ENCODE data around the gene ALDH3B1.

Gene ALDH3B1

DNA sequence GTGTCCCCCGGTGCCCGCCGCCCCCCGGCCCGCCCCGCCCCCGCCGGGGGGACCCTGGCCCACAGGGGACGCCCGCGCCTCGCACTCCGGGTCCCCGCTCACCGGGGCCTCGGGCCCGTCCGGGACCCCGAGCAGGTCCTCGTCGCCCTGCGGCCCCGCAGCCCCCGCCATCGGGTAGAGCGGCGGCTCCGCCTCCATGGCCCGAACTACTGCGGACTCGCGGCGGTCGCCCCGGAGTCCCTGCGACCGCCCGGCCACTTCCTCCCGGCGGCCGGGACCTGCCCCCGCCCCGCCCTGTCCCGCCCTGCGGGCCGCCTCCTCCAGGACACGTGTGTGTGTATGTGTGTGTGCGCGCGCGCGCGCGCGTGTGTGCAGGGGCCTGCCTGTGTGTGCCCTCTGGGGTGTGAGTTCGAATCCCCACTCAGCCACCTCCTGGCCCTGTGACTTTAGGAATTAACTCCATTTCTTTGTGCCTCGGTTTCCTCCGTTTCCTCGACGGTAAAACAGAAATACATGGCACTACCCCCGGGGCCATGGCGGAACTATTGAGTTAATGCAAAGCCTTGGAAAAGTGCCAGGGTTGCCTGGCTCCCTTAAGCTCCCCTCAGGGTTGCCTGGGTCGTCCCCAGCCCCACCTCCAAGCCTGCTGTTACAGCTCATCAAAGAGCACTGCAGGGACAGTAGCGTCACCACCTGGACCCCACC is 6.1 kb upstream of the ALDH3B1 start, which contains the start of gene UNC93B1:
TSS of gene UNC93B1 (minus strand) at position 252 of the 705 bp plus-strand sequence. CDS start at position 198, 54 bp downstream.
- Histone ChIP-seq H3K36me3 (peaks cover 17 to 40% (median 26%) of the 10 kb centered on the region in 11 experiments), H3K9me3 (replicated peaks in 1 of 11) (no peaks in the 10 kb centered on the region), H3K27me3 (no peaks in the 10 kb centered on the region), H3K4me1 (peaks cover 84 to 88% (median 86%) of the 10 kb centered on the region in 10 experiments), H3K4me2 (peak within 1 kb of the TSS; percentile 88 to 100 (median 98)), H3K4me3 (peak within 1 kb of the TSS; percentile 69 to 88 (median 80)), H3K9ac (peak within 1 kb of the TSS; percentile 80 to 92 (median 88)), H3K27ac (peak within 1 kb of the TSS; percentile 54 to 100 (median 94)), H4K20me1 (peaks cover 0 to 43% (median 9%) of the 10 kb centered on the region in 11 experiments; a peak in 12 of 22 replicates)
- TF ChIP-seq Cebpa-rat (IDR thresholded peaks at IDR 0.05), result no peak

DNA sequence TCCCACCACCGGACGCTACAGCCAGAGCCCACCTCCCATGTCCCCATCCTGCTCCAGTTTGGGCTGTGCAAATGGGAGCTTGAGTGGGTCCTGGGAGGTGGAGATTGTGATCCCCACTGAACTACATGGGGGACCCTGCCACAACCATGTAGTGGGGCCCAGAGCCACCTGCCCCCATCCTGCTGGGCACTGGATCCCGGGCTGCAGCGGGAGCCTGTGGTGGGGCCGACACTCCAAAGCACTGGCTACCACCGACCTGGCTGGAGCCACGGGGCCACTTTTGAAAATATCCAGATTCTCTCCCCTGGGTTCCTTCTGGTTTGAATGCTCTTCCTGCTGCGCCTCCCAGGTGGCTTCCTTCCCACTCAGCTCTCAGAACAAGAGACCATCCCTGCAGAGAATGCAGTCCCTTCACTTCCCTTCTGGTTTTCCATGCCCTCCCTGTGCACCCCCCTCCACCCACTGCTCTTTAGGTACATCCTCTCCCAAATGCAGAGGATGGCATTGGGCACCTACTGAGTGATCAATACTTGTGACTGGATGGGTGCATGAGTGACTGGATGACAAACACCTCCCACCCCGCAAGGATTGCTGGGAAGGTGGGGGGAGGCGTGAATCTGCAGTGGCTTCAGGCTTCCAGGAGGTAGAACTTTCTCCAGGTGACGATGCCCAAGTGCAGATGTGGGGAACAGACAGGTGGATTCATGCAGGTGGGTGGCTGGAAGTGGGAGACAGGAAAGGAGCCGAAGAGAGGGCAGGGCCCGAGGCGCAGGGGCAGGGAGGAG is 5.4 kb upstream of the ALDH3B1 start:
- Histone ChIP-seq H3K9ac (peak overlapping the region; percentile 23 to 92 (median 88); a peak in 19 of 22 replicates), H3K27ac (peak overlapping the region in 10 of 11 experiments; percentile 79 to 100 (median 95); a peak in 19 of 22 replicates), H3K4me3 (peak overlapping the region; percentile 69 to 88 (median 80); a peak in 19 of 20 replicates)

DNA sequence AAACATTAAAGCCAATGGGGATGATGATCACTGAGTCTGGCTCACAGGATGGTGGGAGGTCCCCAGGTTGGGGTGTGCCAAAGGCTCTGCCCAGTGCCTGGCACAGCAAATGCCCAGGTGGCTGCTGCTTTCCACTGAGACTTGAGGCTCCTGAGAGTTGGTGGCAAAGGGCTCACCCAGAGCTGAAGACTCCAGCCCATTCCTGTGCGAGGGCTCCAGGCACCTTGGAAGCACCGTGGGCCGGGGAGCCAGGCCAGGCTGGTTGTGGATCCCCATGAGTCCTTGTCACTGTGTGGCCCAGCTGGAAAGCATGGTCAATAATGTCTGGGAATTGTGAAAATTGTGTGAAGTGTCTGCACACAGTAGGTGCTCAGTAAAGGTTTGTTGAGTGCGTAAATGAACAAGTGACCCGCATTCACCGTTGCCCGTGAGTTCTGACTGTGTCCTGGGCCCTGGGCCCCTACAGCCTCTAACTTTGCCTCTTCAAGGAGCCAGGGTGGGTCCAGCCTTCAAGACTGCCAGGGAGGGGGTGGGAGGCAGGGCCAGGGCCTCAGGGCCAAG is 3.4 kb upstream of the ALDH3B1 start:
- Histone ChIP-seq H3K4me1 (peaks cover 79 to 90% (median 84%) of the 10 kb centered on the region in 10 experiments), H3K4me3 (no peak overlapping the region; a peak in 1 of 20 replicates), H3K9ac (peak overlapping the region in 10 of 11 experiments; percentile 7 to 98 (median 54); a peak in 16 of 22 replicates), H3K27me3 (no peaks in the 10 kb centered on the region), H3K9me3 (replicated peaks in 1 of 11) (no peaks in the 10 kb centered on the region), H3K27ac (peak overlapping the region in 9 of 11 experiments; percentile 25 to 100 (median 96); a peak in 17 of 22 replicates), H3K36me3 (peaks cover 0 to 13% (median 0%) of the 10 kb centered on the region in 11 experiments; a peak in 4 of 22 replicates), H3K4me2 (peak overlapping the region; percentile 42 to 100 (median 96)), H4K20me1 (peaks cover 0 to 16% (median 0%) of the 10 kb centered on the region in 11 experiments; a peak in 5 of 22 replicates)
- no peak for TF ChIP-seq Cebpa-rat (IDR thresholded peaks at IDR 0.05)

More for the DNA sequence above, 5.4 kb upstream of the ALDH3B1 start:
- Histone ChIP-seq H3K4me2 (peak overlapping the region; percentile 78 to 100 (median 96)), H3K9me3 (replicated peaks in 1 of 11) (no peaks in the 10 kb centered on the region), H3K27me3 (no peaks in the 10 kb centered on the region), H3K36me3 (peaks cover 10 to 32% (median 19%) of the 10 kb centered on the region in 11 experiments; a peak in 21 of 22 replicates), H3K4me1 (peaks cover 84 to 90% (median 86%) of the 10 kb centered on the region in 10 experiments), H4K20me1 (peaks cover 0 to 36% (median 1%) of the 10 kb centered on the region in 11 experiments; a peak in 9 of 22 replicates)
- TF ChIP-seq Cebpa-rat (IDR thresholded peaks at IDR 0.05), result no peak

DNA sequence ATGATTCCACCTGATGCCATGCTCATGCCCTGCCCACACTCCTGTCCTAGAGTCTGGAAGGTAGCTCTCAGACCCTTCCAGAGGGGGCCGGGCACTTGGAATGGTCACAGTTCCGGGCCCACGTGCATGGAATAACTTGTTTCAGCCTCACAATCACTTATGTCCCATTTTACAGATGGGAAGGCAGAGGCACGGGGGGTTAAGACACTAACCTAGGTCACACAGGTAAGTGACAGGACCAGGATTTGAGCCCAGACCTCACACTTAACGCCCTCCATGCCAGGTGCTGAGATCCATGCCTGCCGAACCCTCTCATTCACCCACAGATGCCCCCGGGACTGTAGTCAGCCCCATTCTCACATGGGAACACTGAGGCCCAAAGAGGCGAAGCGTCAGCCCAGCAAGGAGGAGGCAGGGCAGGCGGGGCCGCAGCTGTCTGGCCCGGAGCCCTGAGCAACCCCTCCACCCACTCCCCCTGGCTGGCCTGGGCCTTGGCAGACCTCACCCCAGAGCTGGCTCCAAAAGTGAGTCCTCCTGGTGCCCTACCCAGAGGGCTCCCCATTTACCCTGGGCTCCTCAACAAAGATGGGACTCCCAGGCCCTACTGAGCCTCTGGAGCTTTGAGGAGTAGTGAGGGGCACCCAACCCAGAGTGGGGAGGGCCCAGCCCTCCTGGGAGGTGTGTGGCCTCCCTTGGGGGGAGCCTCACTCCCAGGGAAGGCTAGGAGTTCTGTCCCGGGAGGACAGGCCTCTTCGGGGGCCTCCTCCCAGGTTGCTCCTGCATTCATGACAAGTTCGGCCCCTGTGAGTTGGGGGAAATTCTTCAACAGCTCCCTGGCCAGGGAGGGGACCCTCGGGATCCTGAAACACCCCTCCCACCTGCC is 2.4 kb upstream of the ALDH3B1 start:
- H3K9me3 ChIP-seq (replicated peaks in 1 of 11), result no peaks in the 10 kb centered on the region
- peak overlapping the region; percentile 91 to 100 (median 96) for H3K27ac ChIP-seq
- H4K20me1 ChIP-seq, result peaks cover 0 to 6% (median 0%) of the 10 kb centered on the region in 11 experiments; a peak in 3 of 22 replicates
- peak overlapping the region in 4 of 10 experiments; percentile 66 to 71 (median 67); a peak in 5 of 20 replicates for H3K4me3 ChIP-seq
- H3K36me3 ChIP-seq, result peaks cover 0 to 2% (median 0%) of the 10 kb centered on the region in 11 experiments; a peak in 2 of 22 replicates
- TF ChIP-seq Cebpa-rat (IDR thresholded peaks at IDR 0.05), result no peak
- no peaks in the 10 kb centered on the region for H3K27me3 ChIP-seq
- H3K4me2 ChIP-seq, result peak overlapping the region; percentile 93 to 100 (median 98)
- peak overlapping the region; percentile 87 to 98 (median 92) for H3K9ac ChIP-seq
- peaks cover 81 to 90% (median 84%) of the 10 kb centered on the region in 10 experiments for H3K4me1 ChIP-seq

DNA sequence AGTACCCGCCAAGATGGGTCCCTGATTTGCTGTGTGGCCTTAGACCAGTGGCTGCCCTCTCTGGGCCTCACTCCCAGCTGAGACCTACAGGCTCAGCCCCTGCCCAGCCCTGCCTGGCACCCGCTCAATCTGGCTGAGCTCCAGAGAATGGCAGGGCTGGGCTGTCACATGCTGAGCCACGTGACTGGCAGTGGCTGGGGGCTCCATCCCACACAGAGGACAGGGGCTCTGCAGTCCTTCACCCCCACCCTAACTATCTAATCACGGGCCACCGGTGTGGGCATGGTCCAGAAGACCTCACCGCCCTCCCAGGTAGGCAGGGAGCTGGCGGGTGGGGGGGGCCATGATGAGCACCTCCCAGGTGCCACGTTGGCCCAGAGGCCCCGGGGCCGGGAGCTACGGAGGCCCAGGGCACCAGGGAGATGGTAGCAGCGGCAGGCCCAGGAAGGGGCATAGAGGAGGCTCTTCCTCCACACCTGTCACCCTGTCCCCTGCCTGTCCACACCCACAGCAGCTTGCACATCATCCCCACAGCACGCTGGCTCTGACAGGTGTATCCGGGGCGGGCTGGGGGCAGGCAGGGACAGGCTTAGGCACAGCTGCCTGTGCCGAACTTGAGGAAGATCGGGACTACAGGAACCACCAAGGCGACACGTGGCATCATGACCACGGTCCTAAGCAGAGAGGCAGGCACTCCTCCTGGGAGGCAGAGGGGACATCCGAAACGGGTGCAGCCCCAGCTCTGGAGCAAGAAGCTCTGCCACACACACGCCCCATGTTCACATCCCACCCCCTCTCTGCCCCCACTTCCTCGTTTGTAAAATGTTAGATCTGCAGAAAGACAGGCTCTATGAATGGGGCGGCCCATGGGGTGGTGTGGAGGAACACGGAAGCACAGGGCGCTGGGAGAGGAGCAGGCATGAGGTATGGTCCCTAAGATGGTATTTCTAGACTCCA is 1.5 kb upstream of the ALDH3B1 start:
- H3K4me2 ChIP-seq, result peak overlapping the region; percentile 93 to 100 (median 98)
- peak overlapping the region; percentile 52 to 75 (median 67); a peak in 17 of 20 replicates for H3K4me3 ChIP-seq
- H3K9ac ChIP-seq, result peak overlapping the region; percentile 87 to 98 (median 92)

DNA sequence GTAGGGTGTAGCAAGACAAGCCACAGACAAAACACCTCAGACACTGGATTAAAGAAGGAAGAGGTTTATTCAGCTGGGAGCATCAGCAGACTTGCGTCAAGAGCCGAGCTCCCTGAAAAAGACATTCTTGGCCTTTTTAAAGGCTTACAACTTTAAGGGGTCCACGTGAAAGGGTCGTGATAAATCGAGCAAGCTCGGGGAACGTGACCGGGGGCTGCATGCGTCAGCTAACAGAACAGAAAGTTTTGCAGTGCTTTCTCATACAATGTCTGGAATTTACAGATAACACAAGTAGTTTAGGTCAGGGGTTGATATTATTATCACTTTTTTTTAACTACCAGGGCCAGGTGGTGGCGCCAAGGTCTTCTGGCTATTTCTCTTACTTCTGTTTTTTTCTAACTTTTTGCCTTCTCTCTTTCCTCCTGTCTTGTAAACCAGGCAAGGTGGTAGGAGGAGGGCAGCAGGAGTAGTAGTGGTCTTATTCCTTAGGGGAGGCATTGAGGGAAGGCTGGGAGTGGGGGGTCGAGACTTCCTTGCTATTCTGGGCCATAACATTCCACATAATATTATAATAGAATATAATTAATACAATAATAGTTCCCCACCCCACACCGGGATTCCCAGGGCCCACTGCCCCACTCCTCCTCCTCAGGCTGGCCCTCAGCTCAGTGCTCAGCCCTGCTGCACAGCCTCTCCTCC is 587 bp upstream of the ALDH3B1 start:
- H3K4me3 ChIP-seq, result peak overlapping the region; percentile 52 to 75 (median 67); a peak in 19 of 20 replicates
- peaks cover 0 to 11% (median 0%) of the 10 kb centered on the region in 11 experiments; a peak in 3 of 22 replicates for H4K20me1 ChIP-seq
- peaks cover 0 to 12% (median 0%) of the 10 kb centered on the region in 11 experiments; a peak in 4 of 22 replicates for H3K36me3 ChIP-seq
- peak overlapping the region; percentile 91 to 100 (median 96) for H3K27ac ChIP-seq
- no peaks in the 10 kb centered on the region for H3K9me3 ChIP-seq (replicated peaks in 1 of 11)
- H3K9ac ChIP-seq, result peak overlapping the region; percentile 87 to 98 (median 92)
- H3K4me2 ChIP-seq, result peak overlapping the region; percentile 93 to 100 (median 98)
- no peak for TF ChIP-seq Cebpa-rat (IDR thresholded peaks at IDR 0.05)
- no peaks in the 10 kb centered on the region for H3K27me3 ChIP-seq
- peaks cover 94 to 100% (median 96%) of the 10 kb centered on the region in 10 experiments for H3K4me1 ChIP-seq

More for the DNA sequence above, 1.5 kb upstream of the ALDH3B1 start:
- Histone ChIP-seq H4K20me1 (peaks cover 0 to 3% (median 0%) of the 10 kb centered on the region in 11 experiments; a peak in 1 of 22 replicates), H3K4me1 (peaks cover 90 to 96% (median 93%) of the 10 kb centered on the region in 10 experiments), H3K36me3 (peaks cover 0 to 8% (median 0%) of the 10 kb centered on the region in 11 experiments; a peak in 4 of 22 replicates), H3K27ac (peak overlapping the region; percentile 91 to 100 (median 96)), H3K9me3 (replicated peaks in 1 of 11) (no peaks in the 10 kb centered on the region), H3K27me3 (no peaks in the 10 kb centered on the region)
- TF ChIP-seq Cebpa-rat (IDR thresholded peaks at IDR 0.05), result peak in 2 of 11 experiments; percentile 31 to 44; a peak in 2 of 22 replicates

Measured in BLaER1 treated with 17β-estradiol and CSF1 and Interleukin-3, amounts not matched to agents 10 nM and 100 nM (cell line).